Fibroblast of skin of right biceps (primary cell): Measurements from ENCODE around the gene CPNE4.

Experiments used
- DNase-seq: peaks from one replicate; pipeline ENCODE4 v3.0.0-alpha.2; 2013

Gene CPNE4

GRCh38 chr3:131669600-131669999 lies 365.2 kb downstream of the CPNE4 start:
- no peak for DNase-seq

- no peak for DNase-seq
These were observed 376.0 kb downstream of the CPNE4 start for GRCh38 chr3:131658771-131659170.

DNA sequence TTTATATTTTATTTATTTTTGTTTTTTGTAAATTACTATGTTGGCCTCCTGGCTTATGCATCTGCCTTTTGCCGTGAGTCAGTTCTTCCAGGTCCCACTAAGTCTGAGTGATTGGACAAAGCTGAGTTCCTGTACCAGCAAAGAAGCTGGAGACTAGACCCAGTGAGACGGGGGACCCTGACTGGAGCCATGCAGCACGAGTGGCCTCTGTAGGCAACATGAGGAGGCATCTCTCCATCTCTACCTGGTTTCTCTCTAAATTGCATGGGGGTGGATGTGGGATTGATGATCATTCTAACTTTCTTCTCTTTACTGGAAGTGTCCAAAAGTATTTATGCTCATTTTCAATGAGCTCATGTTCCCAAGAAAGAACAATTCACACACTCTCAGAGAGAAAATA lies 376.7 kb downstream of the CPNE4 start:
- DNase-seq: no peak

DNA sequence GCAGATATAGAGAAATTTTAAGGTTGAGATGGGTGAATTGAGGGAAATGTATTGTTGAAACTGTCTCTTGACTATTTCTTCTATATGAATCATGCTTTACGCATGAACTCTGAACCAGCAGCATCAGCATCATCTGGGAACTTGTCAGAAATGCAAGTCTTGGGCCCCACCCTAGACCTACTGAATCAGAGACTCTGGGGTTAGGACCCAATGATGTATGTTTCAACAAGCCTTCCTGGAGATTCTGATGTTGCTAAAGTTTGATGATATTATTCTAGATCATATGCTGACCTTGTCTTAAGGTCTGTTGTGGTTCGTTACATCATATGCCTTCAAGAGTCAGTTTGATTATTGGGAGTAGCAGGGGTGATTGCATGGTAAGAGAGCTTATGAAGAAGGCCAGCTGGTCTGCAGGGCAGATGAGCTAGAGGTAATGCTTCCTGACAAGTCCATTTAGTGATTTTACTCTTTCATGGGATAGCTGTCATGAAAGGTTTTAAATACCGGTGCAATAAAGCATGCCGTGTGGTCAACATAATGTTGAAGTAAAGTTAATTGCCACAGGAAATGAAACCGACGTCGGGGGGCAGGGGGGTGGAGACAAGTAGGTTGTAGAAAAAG lies 379.6 kb downstream of the CPNE4 start:
- peak; percentile 10 for DNase-seq

DNA sequence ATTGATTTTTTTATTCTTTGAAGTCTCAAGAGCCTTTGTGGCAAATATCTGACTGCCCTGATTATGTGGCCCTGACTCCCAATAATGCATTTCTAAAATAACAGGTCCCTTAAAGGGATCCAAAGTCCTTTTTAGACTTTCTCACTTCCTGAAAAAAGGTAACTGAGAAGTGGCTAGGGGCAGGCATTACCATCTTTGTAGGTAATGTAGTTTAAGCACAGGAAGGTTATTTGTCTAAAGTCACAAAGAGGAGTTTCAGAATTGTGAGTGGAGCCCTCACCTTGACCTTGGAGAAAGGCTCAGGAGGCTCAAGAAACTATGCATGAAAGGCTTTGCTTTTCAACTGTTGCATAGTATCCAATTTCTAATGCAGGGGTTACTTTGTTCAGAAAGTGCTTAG lies 389.2 kb downstream of the CPNE4 start:
- no peak for DNase-seq

DNA sequence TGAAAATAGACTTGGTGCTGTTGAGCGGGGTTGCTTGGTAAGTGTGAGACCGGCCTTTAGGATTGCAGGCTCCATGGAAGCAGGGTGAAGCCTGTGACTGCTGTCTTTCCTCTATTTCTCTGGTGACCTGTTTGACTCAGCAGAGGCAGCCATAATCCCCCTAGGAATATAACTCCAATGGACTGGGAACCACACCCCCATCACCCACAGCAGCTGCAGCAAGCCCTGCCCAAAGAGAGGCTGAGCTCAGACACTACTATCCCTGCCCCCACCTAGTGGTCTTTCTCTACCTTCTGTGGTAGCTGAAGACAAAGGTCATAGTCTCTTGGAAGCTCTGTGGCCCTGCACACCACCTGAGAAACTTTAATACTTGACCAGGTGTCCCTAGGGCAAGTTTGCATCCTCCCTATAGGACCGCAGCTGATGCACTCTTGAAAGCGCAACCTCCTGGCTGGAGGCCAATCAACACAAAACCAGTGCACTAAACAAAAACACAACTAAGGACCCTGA lies 398.5 kb downstream of the CPNE4 start:
- DNase-seq: no peak

DNA sequence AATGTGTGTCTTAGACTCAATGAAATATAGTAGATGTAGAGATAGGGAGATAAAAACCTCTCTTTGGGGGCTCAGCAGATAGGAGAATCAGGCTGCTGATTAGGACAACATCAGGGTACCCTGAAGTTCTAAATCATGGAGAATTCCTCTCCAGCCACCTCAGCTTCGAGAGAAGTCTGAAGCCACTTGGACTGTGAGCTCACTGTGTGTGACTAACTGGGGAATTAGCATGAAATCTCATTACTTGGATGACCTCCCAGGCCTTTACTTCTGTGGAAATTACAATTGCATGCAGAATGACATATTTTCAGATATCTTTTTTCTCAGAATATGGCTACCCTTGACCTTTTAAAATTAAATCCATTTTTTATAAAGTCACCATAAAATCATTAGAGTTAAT lies 404.0 kb downstream of the CPNE4 start:
- peak; percentile 51 for DNase-seq

DNA sequence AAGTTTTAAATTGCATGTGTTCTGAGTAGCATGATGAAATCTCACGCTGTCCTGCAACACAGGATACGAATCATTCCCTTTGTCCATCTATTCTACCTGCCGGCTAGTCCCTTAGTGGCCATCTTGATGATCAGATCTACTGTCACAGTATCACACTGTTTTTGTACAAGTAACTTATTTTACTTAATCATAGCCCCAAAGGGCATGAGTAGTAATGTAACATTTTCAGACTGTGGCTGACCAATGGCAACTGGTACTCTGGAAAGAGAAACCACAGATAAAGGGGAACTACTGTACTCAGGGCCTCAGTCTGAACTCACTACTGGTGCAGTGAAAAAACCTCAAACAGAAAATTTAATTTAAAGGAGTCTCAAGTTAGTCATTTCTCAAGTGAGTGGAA lies 404.7 kb downstream of the CPNE4 start:
- peak; percentile 46 for DNase-seq

DNA sequence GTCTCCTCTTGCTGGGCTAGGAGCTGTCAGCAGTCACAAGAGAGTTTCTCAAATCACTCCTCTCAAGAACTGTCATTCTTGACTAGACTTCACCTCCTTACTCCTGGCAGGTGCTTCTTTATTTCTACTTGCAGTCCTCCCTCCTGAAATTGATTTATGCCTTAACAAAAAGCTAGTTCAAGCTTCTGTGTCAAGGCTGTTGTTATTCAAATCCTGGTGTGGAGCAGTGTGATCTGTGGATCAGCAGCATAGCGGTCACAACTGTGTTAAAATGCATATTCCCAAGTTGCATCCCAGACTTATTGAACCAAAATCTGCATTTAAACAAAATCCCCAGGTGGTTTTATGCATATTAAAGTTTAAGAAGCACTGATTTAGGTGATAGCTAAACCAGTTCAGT lies 411.4 kb downstream of the CPNE4 start:
- no peak for DNase-seq

- DNase-seq: no peak
These were observed 412.1 kb downstream of the CPNE4 start for GRCh38 chr3:131622726-131623125.

GRCh38 chr3:131620977-131621376 lies 413.8 kb downstream of the CPNE4 start:
- no peak for DNase-seq

GRCh38 chr3:131619821-131620220 lies 415.0 kb downstream of the CPNE4 start:
- no peak for DNase-seq

DNA sequence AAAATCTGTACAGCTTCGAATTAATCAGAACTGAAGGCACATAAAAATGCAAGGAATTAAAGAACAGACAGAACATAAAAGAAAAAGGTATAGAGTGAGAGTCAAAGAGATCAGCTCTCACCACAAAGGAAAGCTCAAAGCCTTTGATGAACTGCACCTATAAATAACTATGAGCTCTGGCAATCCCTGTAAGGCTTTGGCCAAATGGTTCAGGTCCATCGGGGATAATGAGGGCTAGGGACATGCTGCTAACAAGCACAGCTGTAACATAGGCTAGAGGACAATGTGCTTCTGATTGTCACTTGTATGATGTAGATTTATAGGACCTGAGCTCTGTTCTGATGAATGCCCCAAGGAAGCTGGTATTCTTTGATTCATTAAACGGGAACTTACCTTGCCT lies 418.1 kb downstream of the CPNE4 start:
- no peak for DNase-seq

- no peak for DNase-seq
These were observed 422.1 kb downstream of the CPNE4 start for GRCh38 chr3:131612745-131613144.

- no peak for DNase-seq
These were observed 424.6 kb downstream of the CPNE4 start for GRCh38 chr3:131610174-131610573.

- DNase-seq: peak; percentile 69
These were observed 426.1 kb downstream of the CPNE4 start for GRCh38 chr3:131608741-131609140.

DNA sequence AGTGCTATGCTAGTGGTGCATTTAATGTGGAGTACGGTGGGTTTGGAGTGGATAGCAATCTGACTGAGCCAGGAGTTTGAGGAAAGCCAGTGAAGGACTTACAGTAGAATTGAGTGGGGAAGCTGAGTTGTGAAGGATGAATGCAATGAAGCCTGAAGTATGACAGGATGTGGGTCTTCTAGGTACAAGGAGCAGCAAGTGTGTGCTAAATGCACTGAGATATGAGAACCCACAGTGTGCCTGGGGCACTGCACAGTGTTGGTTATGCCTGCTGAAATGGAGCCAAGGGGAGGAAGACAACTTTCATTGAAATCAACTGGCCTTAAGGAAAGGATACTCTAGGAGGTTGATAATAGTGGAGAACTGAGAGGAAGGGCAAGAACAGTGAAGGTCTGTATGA lies 426.5 kb downstream of the CPNE4 start:
- no peak for DNase-seq

DNA sequence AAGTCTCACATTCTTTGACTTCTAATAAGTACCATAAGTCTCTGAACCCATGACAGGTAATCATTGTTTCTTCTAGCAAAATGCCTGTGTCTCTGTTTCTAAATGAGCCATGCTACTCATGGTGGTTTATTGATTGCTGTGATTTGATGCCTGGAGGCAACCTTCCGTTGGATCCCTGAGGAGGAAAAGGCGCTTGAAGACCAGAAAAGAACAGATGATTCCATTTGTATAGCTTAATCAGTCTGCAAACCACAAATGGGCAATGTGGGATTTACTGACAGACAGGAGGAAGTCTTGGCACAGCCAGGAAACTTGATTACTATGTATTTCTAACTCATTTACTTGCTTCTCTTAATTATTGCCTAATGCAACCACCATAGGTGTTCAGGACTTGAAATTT lies 428.9 kb downstream of the CPNE4 start:
- no peak for DNase-seq

- peak; percentile 45 for DNase-seq
These were observed 432.6 kb downstream of the CPNE4 start for GRCh38 chr3:131602011-131602779.

- no peak for DNase-seq
These were observed 437.0 kb downstream of the CPNE4 start for GRCh38 chr3:131597816-131598215.

GRCh38 chr3:131596884-131597283 lies 437.9 kb downstream of the CPNE4 start:
- no peak for DNase-seq

- DNase-seq: peak; percentile 74
These were observed 443.3 kb downstream of the CPNE4 start for GRCh38 chr3:131591394-131592014.

- DNase-seq: no peak
These were observed 448.5 kb downstream of the CPNE4 start for GRCh38 chr3:131586277-131586676.

- DNase-seq: no peak
These were observed 452.4 kb downstream of the CPNE4 start for GRCh38 chr3:131582438-131582837.
